ELR (cell line): ENCODE data around the gene ABI3BP.

ENCODE experiments used
- DNase-seq: peaks from one replicate; pipeline ENCODE4 v3.0.0-alpha.2; 2015; ENCODE audit warnings: low read depth

ABI3BP gene

GRCh38 chr3:100891827-100892226 is 101.4 kb downstream of the ABI3BP start:
- DNase-seq, result peak; percentile 50

- peak; percentile 75 for DNase-seq
These were observed 102.2 kb downstream of the ABI3BP start for GRCh38 chr3:100891033-100891432.

- no peak for DNase-seq
These were observed 104.3 kb downstream of the ABI3BP start for GRCh38 chr3:100888881-100889280.

- peak; percentile 23 for DNase-seq
These were observed 110.6 kb downstream of the ABI3BP start for GRCh38 chr3:100882571-100882984.

- no peak for DNase-seq
These were observed 112.4 kb downstream of the ABI3BP start for GRCh38 chr3:100880845-100881244.

GRCh38 chr3:100880072-100880471 is 113.1 kb downstream of the ABI3BP start:
- DNase-seq, result no peak

- DNase-seq, result no peak
These were observed 113.9 kb downstream of the ABI3BP start for GRCh38 chr3:100879195-100879810.

GRCh38 chr3:100877286-100877685 is 115.9 kb downstream of the ABI3BP start:
- no peak for DNase-seq

- DNase-seq, result peak; percentile 84
These were observed 118.0 kb downstream of the ABI3BP start for GRCh38 chr3:100875239-100875638.

- DNase-seq, result no peak
These were observed 119.6 kb downstream of the ABI3BP start for GRCh38 chr3:100873611-100874010.

- DNase-seq, result no peak
These were observed 121.9 kb downstream of the ABI3BP start for GRCh38 chr3:100871306-100871705.

- no peak for DNase-seq
These were observed 123.4 kb downstream of the ABI3BP start for GRCh38 chr3:100869787-100870186.

- no peak for DNase-seq
These were observed 124.3 kb downstream of the ABI3BP start for GRCh38 chr3:100868894-100869293.

GRCh38 chr3:100868096-100868495 is 125.1 kb downstream of the ABI3BP start:
- DNase-seq, result no peak

GRCh38 chr3:100865442-100865841 is 127.8 kb downstream of the ABI3BP start:
- no peak for DNase-seq

- DNase-seq, result no peak
These were observed 128.6 kb downstream of the ABI3BP start for GRCh38 chr3:100864471-100865250.

GRCh38 chr3:100857863-100858262 is 135.4 kb downstream of the ABI3BP start:
- no peak for DNase-seq

- no peak for DNase-seq
These were observed 136.4 kb downstream of the ABI3BP start for GRCh38 chr3:100856821-100857220.

- DNase-seq, result no peak
These were observed 140.4 kb downstream of the ABI3BP start for GRCh38 chr3:100852840-100853239.

GRCh38 chr3:100850701-100851100 is 142.5 kb downstream of the ABI3BP start:
- no peak for DNase-seq

- no peak for DNase-seq
These were observed 143.1 kb downstream of the ABI3BP start for GRCh38 chr3:100850156-100850555.

- peak; percentile 8 for DNase-seq
These were observed 148.9 kb downstream of the ABI3BP start for GRCh38 chr3:100844063-100844936.

- no peak for DNase-seq
These were observed 155.1 kb downstream of the ABI3BP start for GRCh38 chr3:100838157-100838556.
